Prostate gland (tissue), 2 donors: ENCODE results near the gene CCDC93.

Experiments used
- CTCF ChIP-seq, 4 experiments: fragments of 200-600 bp in 2 of 4; fragments of 450-650 bp in 2 of 4; sonication (generic) in 2 of 4; IDR thresholded peaks; 1 replicate in 3 of 4; 2 replicates in 1 of 4; pipeline ENCODE4 v1.5.1; 2016 to 2019; ENCODE audit warnings: antibody characterized with exemption in 4 of 4, mild to moderate bottlenecking in 2 of 4, moderate library complexity in 2 of 4
- POLR2A ChIP-seq: fragments of 450-650 bp; IDR thresholded peaks from one replicate; pipeline ENCODE4 v1.6.1; 2016; ENCODE audit warnings: antibody characterized with exemption, mild to moderate bottlenecking
- POLR2AphosphoS5 ChIP-seq: sonication (generic); formaldehyde crosslinking; IDR thresholded peaks from one replicate; pipeline ENCODE4 v1.6.1; 2017; ENCODE audit warnings: antibody characterized with exemption

- TF ChIP-seq CTCF (IDR thresholded peaks at IDR 0.05) (no peak), POLR2AphosphoS5 (no peak), POLR2A (no peak)
Measured at GRCh38 chr2:117940436-117940835, 73.4 kb downstream of the CCDC93 start.
